Stimulated activated CD4-positive, alpha-beta T cell treated with anti-CD3 and anti-CD28 coated beads, Interleukin-1b, Interleukin-23, amount 100 ng/mL, for 48 hours (primary cell): ENCODE data around the gene A4GALT.
"Not testable (repeated sequence)": the region's sequence is repeated elsewhere in the genome, so short reads cannot be mapped to it uniquely, and the experiment has no call there.

Source experiments
- DNase-seq: peaks from one replicate; pipeline ENCODE4 v3.0.0-alpha.2; 2020

A4GALT gene

GRCh38 chr22:42720263-42721044 lies at the start of gene A4GALT:
A4GALT (minus strand) TSS chr22:42720870; CDS start chr22:42693951, 26,919 bp downstream.
- DNase-seq, result no peak

DNA sequence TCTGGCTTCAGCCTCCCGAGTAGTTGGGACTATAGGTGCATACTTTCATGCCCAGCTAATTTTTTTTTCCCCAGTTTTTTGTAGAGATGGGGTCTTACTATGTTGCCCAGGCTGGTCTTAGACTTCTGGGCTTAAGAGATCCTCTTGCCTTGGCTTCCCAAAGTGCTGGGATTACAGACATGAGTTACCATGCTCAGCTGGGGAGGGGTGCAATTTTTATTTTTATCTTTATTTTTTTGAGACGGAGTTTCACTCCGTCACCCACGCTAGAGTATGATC lies 49.7 kb upstream of the A4GALT start:
- DNase-seq, result no peak

GRCh38 chr22:42769574-42770447 lies 49.1 kb upstream of the A4GALT start:
- no peak for DNase-seq

DNA sequence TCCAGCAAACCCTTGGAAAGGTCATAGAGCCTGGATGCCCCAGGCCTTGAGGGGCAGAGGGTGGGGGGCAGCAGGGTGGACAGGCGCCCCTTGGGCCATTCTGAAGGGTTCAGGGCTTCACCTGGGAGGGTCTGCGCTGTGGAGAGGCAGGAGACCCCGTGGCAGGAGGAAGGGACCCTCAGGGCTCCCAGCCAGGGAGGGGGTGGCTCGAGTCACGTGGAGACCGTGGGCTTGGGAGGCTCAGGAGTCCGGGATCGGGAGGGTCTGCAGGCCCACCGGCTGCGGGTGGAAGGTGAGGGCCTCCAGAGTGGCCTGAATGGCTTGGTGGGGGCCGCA lies 48.5 kb upstream of the A4GALT start:
- DNase-seq, result no peak

GRCh38 chr22:42768385-42769035 lies 47.8 kb upstream of the A4GALT start:
- DNase-seq, result no peak

- DNase-seq, result no peak
Observed at GRCh38 chr22:42766860-42767259, 46.2 kb upstream of the A4GALT start.

GRCh38 chr22:42764895-42765363 lies 44.3 kb upstream of the A4GALT start:
- no peak for DNase-seq

DNA sequence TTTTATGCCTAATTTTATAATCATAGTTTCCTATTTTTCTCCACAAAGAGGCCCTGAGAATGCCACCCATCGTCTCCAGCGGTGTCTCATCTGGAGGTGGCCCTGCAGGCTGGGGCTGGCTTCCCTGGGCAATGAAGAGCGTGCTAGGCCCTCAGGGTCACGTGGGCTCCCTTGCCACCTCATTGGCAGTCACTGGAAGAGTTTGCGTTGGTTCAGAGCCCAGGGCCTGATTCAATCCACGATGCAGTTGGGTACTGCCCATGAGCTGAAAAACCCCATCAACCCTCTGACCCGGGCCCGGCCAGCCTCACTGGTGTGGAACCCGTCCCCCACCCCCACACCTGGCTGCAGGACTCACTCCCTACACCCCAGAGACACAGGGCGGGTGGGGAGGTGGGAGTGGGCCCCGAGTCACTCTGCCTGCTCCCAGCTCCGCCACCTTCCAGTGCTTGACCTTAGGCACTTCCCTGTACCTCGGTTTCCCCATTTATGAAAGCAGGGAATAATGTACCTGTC lies 43.4 kb upstream of the A4GALT start:
- no peak for DNase-seq

GRCh38 chr22:42760806-42761565 lies 40.3 kb upstream of the A4GALT start:
- DNase-seq, result no peak

- DNase-seq, result no peak
Observed at GRCh38 chr22:42758931-42759629, 38.4 kb upstream of the A4GALT start.

DNA sequence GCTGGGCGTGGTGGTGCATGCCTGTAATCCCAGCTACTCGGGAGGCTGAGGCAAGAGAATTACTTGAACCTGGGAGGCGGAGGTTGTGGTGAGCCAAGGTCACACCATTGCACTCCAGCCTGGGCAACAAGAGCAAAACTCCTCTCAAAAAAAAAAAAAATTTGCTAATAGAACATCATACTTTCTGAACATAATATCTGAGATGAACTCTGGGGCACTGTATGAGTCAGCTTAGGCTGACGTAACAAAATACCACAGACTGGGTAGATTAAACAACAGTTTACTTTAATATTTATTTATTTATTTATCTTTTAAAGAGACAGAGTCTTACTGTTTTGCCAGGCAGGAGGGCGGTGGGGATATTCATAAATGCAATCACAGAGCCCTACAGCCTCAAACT lies 34.9 kb upstream of the A4GALT start:
- DNase-seq, result not testable (repeated sequence)

- not testable (repeated sequence) for DNase-seq
Observed at GRCh38 chr22:42755121-42755520, 34.5 kb upstream of the A4GALT start.

GRCh38 chr22:42754658-42755057 lies 34.0 kb upstream of the A4GALT start:
- no peak for DNase-seq

GRCh38 chr22:42752912-42753311 lies 32.2 kb upstream of the A4GALT start:
- no peak for DNase-seq

DNA sequence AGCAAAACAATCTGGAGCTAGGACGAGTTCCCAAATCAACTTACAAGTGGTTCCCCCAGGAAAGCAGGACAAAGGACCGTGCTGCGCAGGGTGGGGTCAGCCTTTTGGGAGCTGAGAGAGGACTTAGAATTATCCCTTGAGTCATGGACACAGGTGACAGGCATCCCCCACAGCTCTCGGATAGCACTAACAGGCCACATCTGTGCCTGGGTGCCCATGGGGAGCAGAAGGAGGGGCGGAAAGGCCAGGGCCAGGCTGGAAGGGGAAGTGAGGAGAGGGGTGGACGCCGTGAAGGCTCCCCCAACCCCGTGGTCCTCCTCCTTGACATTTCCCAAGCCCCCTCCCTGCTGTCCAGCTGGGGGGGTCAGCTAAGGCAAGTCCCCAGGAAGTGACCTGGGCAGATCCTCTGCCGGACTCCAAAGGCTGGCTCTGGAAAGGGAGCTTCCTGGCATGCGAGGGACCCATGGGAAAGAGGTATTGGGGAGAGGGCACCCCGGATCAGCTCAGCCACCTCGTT lies 31.6 kb upstream of the A4GALT start:
- DNase-seq, result no peak

GRCh38 chr22:42750421-42750820 lies 29.8 kb upstream of the A4GALT start:
- not testable (repeated sequence) for DNase-seq

DNA sequence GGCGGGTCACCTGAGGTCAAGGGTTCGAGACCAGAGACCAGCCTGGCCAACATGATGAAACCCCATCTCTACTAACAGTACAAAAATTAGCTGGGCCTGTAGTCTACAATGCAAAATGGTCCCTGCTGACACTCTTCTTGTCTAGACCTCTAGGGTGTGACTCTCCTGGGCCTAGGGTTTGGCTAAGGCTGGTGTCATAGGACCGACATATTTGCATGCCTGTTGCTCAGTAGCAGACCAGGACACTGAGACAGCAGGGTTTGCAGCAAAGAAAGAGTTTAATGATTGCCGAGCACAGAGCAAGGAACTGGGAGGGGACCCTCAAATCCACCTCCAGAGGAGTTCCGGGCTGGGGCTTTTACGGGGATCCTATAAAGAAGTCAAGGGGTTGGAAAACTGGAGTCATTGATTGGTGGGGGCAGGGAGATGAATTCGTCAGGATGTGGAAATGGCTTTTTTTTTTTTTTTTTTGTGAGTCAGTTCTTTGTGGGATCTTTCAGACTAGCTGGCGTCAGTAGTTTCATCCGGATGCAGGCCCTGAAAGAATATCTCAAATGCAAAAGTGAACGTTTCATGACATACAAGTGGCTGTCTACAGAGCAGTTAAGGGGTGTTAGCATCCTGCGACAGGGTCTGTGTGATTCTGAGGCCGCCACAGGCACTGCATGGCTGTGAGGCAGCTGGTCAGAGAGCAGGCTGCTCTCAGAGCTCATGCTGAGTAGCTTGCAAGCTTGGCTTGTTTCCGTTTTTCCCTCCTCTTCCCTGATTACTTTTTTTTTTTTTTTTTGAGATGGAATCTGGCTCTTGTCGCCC lies 27.2 kb upstream of the A4GALT start:
- DNase-seq, result no peak

GRCh38 chr22:42745118-42745517 lies 24.4 kb upstream of the A4GALT start:
- DNase-seq, result no peak

GRCh38 chr22:42743501-42743991 lies 22.9 kb upstream of the A4GALT start:
- no peak for DNase-seq

GRCh38 chr22:42742940-42743339 lies 22.3 kb upstream of the A4GALT start:
- DNase-seq, result no peak

- not testable (repeated sequence) for DNase-seq
Observed at GRCh38 chr22:42740320-42740719, 19.6 kb upstream of the A4GALT start.
